ENCODE measurements around the gene DHRS7B. TPM values are rescaled to one million over a fixed set of nuclear protein-coding genes. Genes with fewer than 3 reads are reported as not detected.
A peak's percentile ranks its signal among the peaks of the same experiment; 100 is the strongest.

The DHRS7B gene
- polyA plus RNA-seq, 1 of the 3 experiments (the other 2 are of a cell fraction) = 17.8 TPM

GRCh38 chr17:21125862-21126261, 902 bp upstream of the DHRS7B start:
- TF ChIP-seq TAF1 (IDR thresholded peaks at IDR 0.05; ENCODE audit: borderline replicate concordance, low read depth, low read length) = no peak
- TF ChIP-seq RFX5 (IDR thresholded peaks at IDR 0.05; ENCODE audit: low read length) = no peak
- TF ChIP-seq RCOR1 (IDR thresholded peaks at IDR 0.05; ENCODE audit: low read length) = no peak
- no peak for TF ChIP-seq USF2 (IDR thresholded peaks at IDR 0.05; ENCODE audit: borderline replicate concordance, low read depth, low read length)
- TF ChIP-seq CTCF (IDR thresholded peaks at IDR 0.05) = no peak
- no peak for TF ChIP-seq REST (IDR thresholded peaks at IDR 0.05; ENCODE audit: low read depth, low read length)
- no peak for TF ChIP-seq IRF3 (IDR thresholded peaks at IDR 0.05; ENCODE audit: low read depth, low read length)
- no peak for TF ChIP-seq JUND (IDR thresholded peaks at IDR 0.05)
- TF ChIP-seq POLR2AphosphoS5 (IDR thresholded peaks at IDR 0.05; ENCODE audit: low read depth, low read length) = no peak
- POLR2A ChIA-PET = no interaction called here
- Histone ChIP-seq H3K79me2 (ENCODE audit: insufficient read depth) (peaks cover 17% of the 10 kb centered on the region), H4K20me1 (ENCODE audit: insufficient read depth) (no peaks in the 10 kb centered on the region), H3K4me2 (peak overlapping the region; percentile 88), H3K27ac (ENCODE audit: low read depth in 2 of 2, low read length in 1 of 2) (no peak overlapping the region), H3F3A (replicated peaks; ENCODE audit: insufficient read depth) (no peaks in the 10 kb centered on the region), H3K4me1 (ENCODE audit: control insufficient read depth in 1 of 2, insufficient read depth in 2 of 2, low read depth in 1 of 2, low read length in 1 of 2) (peaks cover 4 to 8% of the 10 kb centered on the region in 2 experiments; a peak in 3 of 4 replicates), H3K9me3 (no peaks in the 10 kb centered on the region), H3K9ac (no peak overlapping the region), H3K36me3 (replicated peaks in 1 of 2; ENCODE audit: control insufficient read depth in 1 of 2, insufficient read depth in 2 of 2, low read length in 1 of 2) (no peaks in the 10 kb centered on the region), H2AFZ (ENCODE audit: low read depth) (peak overlapping the region; percentile 93), H3K4me3 (ENCODE audit: low read depth in 2 of 2, low read length in 1 of 2) (peak overlapping the region in 1 of 2 experiments; percentile 68; a peak in 2 of 4 replicates), H3K9me2 (no peaks in the 10 kb centered on the region), H3K27me3 (ENCODE audit: insufficient read depth) (no peaks in the 10 kb centered on the region)
- 53% methylated on average over 6 of the region's 6 CpGs for WGBS (ENCODE audit: low lambda C conversion rate)
- DNase-seq = no peak
- CTCF ChIA-PET = interaction anchor here (0.5 to 7.0 kb wide), 3 partner anchors 25 to 387 kb away, joined by 3 to 91 read pairs (median 30); no protein-coding TSS in a partner anchor

All from SK-N-SH (cell line).